Mesendoderm (in vitro differentiated cells): ENCODE results near the gene MITF.

ENCODE experiments used
- DNase-seq: peaks from one replicate; pipeline ENCODE4 v3.0.0; 2013
- H2AK5ac ChIP-seq: 2 replicates; pipeline ENCODE4 v1.6.1; 2013; ENCODE audit warnings: low read length, inconsistent platforms
- H2BK120ac ChIP-seq: 2 replicates; pipeline ENCODE4 v1.6.1; 2013; ENCODE audit warnings: low read depth, mild to moderate bottlenecking, low read length, moderate library complexity, mixed read lengths
- H2BK15ac ChIP-seq: replicated peaks from 2 replicates; pipeline ENCODE4 v1.6.1; 2013; ENCODE audit warnings: low read depth, mild to moderate bottlenecking, moderate library complexity
- H2BK5ac ChIP-seq: 2 replicates; pipeline ENCODE4 v1.6.1; 2013; ENCODE audit warnings: low read length, inconsistent platforms
- H3K18ac ChIP-seq: 2 replicates; pipeline ENCODE4 v1.6.1; 2013; ENCODE audit warnings: mild to moderate bottlenecking, low read length, mixed read lengths
- H3K23ac ChIP-seq: one replicate; pipeline ENCODE4 v1.6.1; 2013; ENCODE audit warnings: low read length
- H3K27ac ChIP-seq: 2 replicates; pipeline ENCODE4 v1.5.1; 2013; ENCODE audit warnings: low read depth, mild to moderate bottlenecking, inconsistent platforms, low read length, moderate library complexity
- H3K27me3 ChIP-seq: 2 replicates; pipeline ENCODE4 v1.6.1; 2013; ENCODE audit warnings: low read length, control low read depth, mild to moderate bottlenecking, inconsistent platforms; ENCODE audit not compliant: insufficient read depth, poor library complexity
- H3K36me3 ChIP-seq: 2 replicates; pipeline ENCODE4 v1.6.1; 2013; ENCODE audit warnings: low read length, inconsistent platforms; ENCODE audit not compliant: control insufficient read depth, insufficient read depth
- H3K4ac ChIP-seq: one replicate; pipeline ENCODE4 v1.6.1; 2013; ENCODE audit warnings: low read depth, mild to moderate bottlenecking, low read length, moderate library complexity
- H3K4me1 ChIP-seq: 2 replicates; pipeline ENCODE4 v1.6.1; 2013; ENCODE audit warnings: low read depth, low read length, inconsistent platforms; ENCODE audit not compliant: control insufficient read depth
- H3K4me2 ChIP-seq: 2 replicates; pipeline ENCODE4 v1.6.1; 2013; ENCODE audit warnings: low read length
- H3K4me3 ChIP-seq: 2 replicates; pipeline ENCODE4 v1.5.1; 2013; ENCODE audit warnings: mild to moderate bottlenecking, low read length
- H3K56ac ChIP-seq: one replicate; pipeline ENCODE4 v1.6.1; 2013; ENCODE audit warnings: low read length
- H3K79me1 ChIP-seq: 2 replicates; pipeline ENCODE4 v1.6.1; 2013; ENCODE audit warnings: low read length, inconsistent platforms
- H3K79me2 ChIP-seq: 2 replicates; pipeline ENCODE4 v1.6.1; 2013; ENCODE audit warnings: mild to moderate bottlenecking, low read length; ENCODE audit not compliant: control insufficient read depth, insufficient read depth
- H3K9ac ChIP-seq: 2 replicates; pipeline ENCODE4 v1.6.1; 2013; ENCODE audit warnings: low read length, inconsistent platforms
- H4K5ac ChIP-seq: one replicate; pipeline ENCODE4 v1.6.1; 2013; ENCODE audit warnings: low read length
- H4K8ac ChIP-seq: one replicate; pipeline ENCODE4 v1.6.1; 2013; ENCODE audit warnings: low read depth, mild to moderate bottlenecking, control low read depth, low read length, moderate library complexity
- WGBS: extraction: QIAGEN DNeasy Blood & Tissue Kit; methylation state at CpG from one replicate; pipeline ENCODE4 v1.1.7; 2013; ENCODE audit warnings: low lambda C conversion rate, missing lambda C conversion rate; ENCODE audit not compliant: insufficient coverage; ENCODE audit errors: extremely low coverage; 5-methylcytosine and 5-hydroxymethylcytosine counted together

The MITF gene

GRCh38 chr3:69770976-69771634 lies 31.8 kb downstream of the MITF start:
- no peak overlapping the region for H2BK5ac ChIP-seq
- no peak overlapping the region for H3K4me3 ChIP-seq
- no peaks in the 10 kb centered on the region for H3K4me1 ChIP-seq
- DNase-seq: peak; percentile 38
- no peak overlapping the region for H3K9ac ChIP-seq
- H2BK15ac ChIP-seq: no peak overlapping the region
- no peaks in the 10 kb centered on the region for H3K79me1 ChIP-seq
- no peaks in the 10 kb centered on the region for H3K36me3 ChIP-seq
- H3K4ac ChIP-seq: no peak overlapping the region
- H2AK5ac ChIP-seq: no peak overlapping the region
- H4K5ac ChIP-seq: no peak overlapping the region
- H3K79me2 ChIP-seq: no peaks in the 10 kb centered on the region
- H3K56ac ChIP-seq: no peak overlapping the region
- no CpG with 5 or more reads among the region's 6 CpGs for WGBS
- no peak overlapping the region for H4K8ac ChIP-seq
- no peak overlapping the region for H3K23ac ChIP-seq
- H3K18ac ChIP-seq: no peak overlapping the region
- H3K4me2 ChIP-seq: no peak overlapping the region
- H3K27ac ChIP-seq: no peak overlapping the region
- H2BK120ac ChIP-seq: no peak overlapping the region
- H3K27me3 ChIP-seq: no peaks in the 10 kb centered on the region

- no peaks in the 10 kb centered on the region for H3K4me1 ChIP-seq
- H3K18ac ChIP-seq: no peak overlapping the region
- H3K36me3 ChIP-seq: no peaks in the 10 kb centered on the region
- no peak overlapping the region for H3K4me2 ChIP-seq
- H3K9ac ChIP-seq: no peak overlapping the region
- H2AK5ac ChIP-seq: no peak overlapping the region
- no peak overlapping the region for H3K23ac ChIP-seq
- no peak overlapping the region for H4K8ac ChIP-seq
- no peak overlapping the region for H2BK120ac ChIP-seq
- H2BK5ac ChIP-seq: no peak overlapping the region
- H3K79me2 ChIP-seq: no peaks in the 10 kb centered on the region
- no peak overlapping the region for H3K4ac ChIP-seq
- H3K79me1 ChIP-seq: no peaks in the 10 kb centered on the region
- H3K27me3 ChIP-seq: no peaks in the 10 kb centered on the region
- H3K4me3 ChIP-seq: no peak overlapping the region
- no peak overlapping the region for H3K56ac ChIP-seq
- no peak overlapping the region for H3K27ac ChIP-seq
- DNase-seq: no peak
- no peak overlapping the region for H4K5ac ChIP-seq
- H2BK15ac ChIP-seq: no peak overlapping the region
- no CpG with 5 or more reads among the region's 2 CpGs for WGBS
Measured at GRCh38 chr3:69772152-69772867, 33.0 kb downstream of the MITF start.

- no peak overlapping the region for H4K8ac ChIP-seq
- H3K4me1 ChIP-seq: no peaks in the 10 kb centered on the region
- no peaks in the 10 kb centered on the region for H3K79me2 ChIP-seq
- no peak overlapping the region for H3K4me3 ChIP-seq
- H3K4ac ChIP-seq: no peak overlapping the region
- H2AK5ac ChIP-seq: no peak overlapping the region
- no peak overlapping the region for H3K18ac ChIP-seq
- H3K23ac ChIP-seq: no peak overlapping the region
- no peak overlapping the region for H2BK5ac ChIP-seq
- no peak overlapping the region for H3K27ac ChIP-seq
- H2BK120ac ChIP-seq: no peak overlapping the region
- WGBS: no CpG with 5 or more reads among the region's 1 CpG
- H4K5ac ChIP-seq: no peak overlapping the region
- no peak overlapping the region for H3K56ac ChIP-seq
- H3K79me1 ChIP-seq: no peaks in the 10 kb centered on the region
- H2BK15ac ChIP-seq: no peak overlapping the region
- H3K27me3 ChIP-seq: no peaks in the 10 kb centered on the region
- H3K36me3 ChIP-seq: no peaks in the 10 kb centered on the region
- H3K9ac ChIP-seq: no peak overlapping the region
- DNase-seq: no peak
- H3K4me2 ChIP-seq: no peak overlapping the region
Measured at GRCh38 chr3:69774029-69774428, 34.8 kb downstream of the MITF start.

- DNase-seq: no peak
- Histone ChIP-seq H3K79me2 (no peaks in the 10 kb centered on the region), H3K4me2 (no peak overlapping the region), H2BK5ac (no peak overlapping the region), H4K5ac (no peak overlapping the region), H3K27ac (no peak overlapping the region), H2BK15ac (no peak overlapping the region), H3K4me3 (no peak overlapping the region), H3K4me1 (peaks cover 5% of the 10 kb centered on the region), H3K9ac (no peak overlapping the region), H3K23ac (no peak overlapping the region), H3K18ac (no peak overlapping the region), H2AK5ac (no peak overlapping the region), H3K79me1 (no peaks in the 10 kb centered on the region), H3K4ac (no peak overlapping the region), H4K8ac (no peak overlapping the region), H3K56ac (no peak overlapping the region), H3K27me3 (no peaks in the 10 kb centered on the region), H2BK120ac (no peak overlapping the region), H3K36me3 (no peaks in the 10 kb centered on the region)
- WGBS: no CpG with 5 or more reads among the region's 3 CpGs
Measured at GRCh38 chr3:69775751-69776150, 36.5 kb downstream of the MITF start.

- no peak overlapping the region for H3K56ac ChIP-seq
- H4K5ac ChIP-seq: no peak overlapping the region
- no peak overlapping the region for H3K18ac ChIP-seq
- no peak overlapping the region for H3K9ac ChIP-seq
- no peaks in the 10 kb centered on the region for H3K79me1 ChIP-seq
- no peak overlapping the region for H3K4me2 ChIP-seq
- H3K4me1 ChIP-seq: peaks cover 5% of the 10 kb centered on the region
- no peak overlapping the region for H3K4ac ChIP-seq
- no peak overlapping the region for H2AK5ac ChIP-seq
- DNase-seq: no peak
- no peak overlapping the region for H2BK120ac ChIP-seq
- H4K8ac ChIP-seq: no peak overlapping the region
- no peak overlapping the region for H3K4me3 ChIP-seq
- H2BK15ac ChIP-seq: no peak overlapping the region
- H3K23ac ChIP-seq: no peak overlapping the region
- H3K36me3 ChIP-seq: no peaks in the 10 kb centered on the region
- no peak overlapping the region for H3K27ac ChIP-seq
- H3K27me3 ChIP-seq: no peaks in the 10 kb centered on the region
- WGBS: no CpG with 5 or more reads among the region's 3 CpGs
- H3K79me2 ChIP-seq: no peaks in the 10 kb centered on the region
- no peak overlapping the region for H2BK5ac ChIP-seq
Measured at GRCh38 chr3:69776289-69776688, 37.0 kb downstream of the MITF start.
